Ureter (tissue), 1 donor: ENCODE measurements around the gene SFXN3. TPM values are rescaled to one million over a fixed set of nuclear protein-coding genes. Genes with fewer than 3 reads are reported as not detected.

Experiments used
- DNase-seq: peaks from one replicate; pipeline ENCODE4 v3.0.0-alpha.2; 2020; ENCODE audit warnings: low spot score
- total RNA-seq: library from RNA; stranded (reverse); gene quantifications from one replicate; pipeline ENCODE4 v1.2.4, GENCODE V29; 2023
- donor health status: DM: yes; HTN: yes; CAD: no.

The SFXN3 gene
- total RNA-seq, 1 donor from 2014 or later = 36.8 TPM

DNA sequence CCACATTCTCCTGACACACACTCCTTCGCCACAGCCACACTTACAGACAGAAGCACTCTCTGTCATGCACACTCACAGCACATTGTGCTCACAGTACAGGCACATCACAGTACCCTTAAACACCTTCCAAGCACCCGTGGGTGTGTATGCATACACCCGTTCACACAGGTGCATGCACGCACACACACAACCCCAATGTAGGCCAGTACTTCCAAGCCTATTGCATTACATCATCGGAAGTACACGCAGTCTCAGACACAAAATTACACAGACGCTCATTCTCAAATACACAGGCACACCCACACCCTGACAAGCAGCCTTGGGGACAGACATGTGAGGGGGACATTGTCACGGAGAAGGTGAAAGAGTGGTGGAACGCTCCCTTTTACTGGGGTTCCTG lies 41.9 kb downstream of the SFXN3 start:
- DNase-seq = no peak

- no peak for DNase-seq
Measured at GRCh38 chr10:101073631-101074030, 42.6 kb downstream of the SFXN3 start.

GRCh38 chr10:101075775-101076174 lies 44.7 kb downstream of the SFXN3 start:
- no peak for DNase-seq

DNA sequence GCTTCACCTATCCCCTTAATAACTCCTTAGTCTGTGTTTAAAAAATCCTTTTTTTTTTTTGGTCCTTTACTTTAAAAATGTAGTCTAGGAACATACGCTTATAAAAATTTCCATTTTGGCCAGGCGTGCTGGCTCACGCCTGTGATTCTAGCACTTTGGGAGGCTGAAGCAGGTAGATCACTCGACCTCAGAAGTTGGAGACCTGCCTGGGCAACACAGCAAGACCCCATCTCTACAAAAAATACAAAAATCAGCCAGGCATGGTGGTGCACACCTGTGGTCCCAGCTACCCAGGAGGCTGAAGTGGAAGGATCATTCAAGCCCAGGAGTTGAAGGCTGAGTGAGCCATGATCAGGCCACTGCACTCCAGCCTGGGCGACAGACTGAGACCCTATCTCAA lies 45.6 kb downstream of the SFXN3 start:
- DNase-seq = no peak

- DNase-seq = no peak
Measured at GRCh38 chr10:101079874-101080273, 48.8 kb downstream of the SFXN3 start.

DNA sequence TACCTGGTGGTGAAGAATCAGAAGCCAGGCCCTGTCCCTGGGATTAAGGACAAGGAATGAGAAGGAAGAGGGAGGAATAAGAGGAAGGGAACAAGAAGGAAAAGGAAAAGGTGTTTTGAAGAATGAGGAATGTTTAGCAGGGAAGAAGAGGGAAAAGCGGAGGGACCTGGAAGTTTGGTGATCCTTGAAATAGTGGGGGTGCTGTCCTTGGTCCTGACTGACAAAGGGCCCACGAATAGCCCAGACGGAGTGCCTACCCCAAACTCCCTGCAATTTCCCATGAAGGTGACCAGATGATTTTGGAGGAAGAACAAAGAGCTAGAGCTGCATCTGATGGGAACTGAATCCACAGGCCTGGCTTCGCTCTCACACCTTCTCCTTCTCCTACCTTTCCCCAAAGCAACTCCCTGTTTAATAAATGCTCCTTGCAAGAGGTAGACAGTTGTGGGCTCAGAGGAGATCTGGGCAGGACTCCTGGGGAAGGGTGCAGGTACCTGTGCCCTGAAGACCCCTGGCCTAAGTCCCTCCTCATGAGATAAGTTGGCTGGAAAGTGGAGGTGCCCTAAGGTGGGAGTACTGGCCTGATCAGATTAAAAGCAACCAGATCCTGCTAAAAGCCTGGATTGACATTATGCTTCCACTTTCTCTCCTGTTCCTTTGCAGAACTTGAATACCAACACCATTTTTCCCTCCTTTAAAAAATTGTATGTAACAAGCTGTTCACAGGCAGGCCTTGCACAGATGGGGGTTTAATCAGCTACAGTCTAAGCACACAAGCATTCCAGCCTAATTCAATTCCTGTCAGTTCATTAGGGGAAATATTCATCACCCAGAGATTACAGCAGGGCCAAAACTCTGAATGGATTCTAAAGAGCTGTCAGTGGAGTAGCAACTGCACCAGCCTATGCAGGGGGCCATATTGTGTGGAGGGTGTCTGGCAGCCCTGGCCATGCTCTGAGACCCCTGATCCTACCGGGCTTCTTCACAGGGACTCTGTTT lies 50.2 kb downstream of the SFXN3 start:
- no peak for DNase-seq

DNA sequence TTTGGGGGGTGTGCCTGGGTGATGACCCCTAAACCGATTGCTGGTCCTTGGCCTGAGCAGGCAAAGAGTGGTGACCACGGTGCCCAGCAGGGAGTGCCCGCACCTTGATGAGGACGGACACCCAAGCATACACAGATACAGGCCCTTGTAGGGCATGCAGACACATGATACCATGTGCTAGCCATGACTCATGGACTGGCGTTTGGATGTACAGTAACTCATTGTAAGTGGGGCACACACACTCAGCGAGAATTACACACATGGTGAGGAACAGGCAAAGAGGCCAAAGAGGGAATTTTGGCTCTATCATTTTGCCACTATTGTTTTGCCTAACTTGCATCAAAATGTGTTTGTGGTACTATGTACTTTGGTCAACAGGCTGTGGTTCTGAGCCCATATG lies 54.8 kb downstream of the SFXN3 start:
- DNase-seq = no peak

DNA sequence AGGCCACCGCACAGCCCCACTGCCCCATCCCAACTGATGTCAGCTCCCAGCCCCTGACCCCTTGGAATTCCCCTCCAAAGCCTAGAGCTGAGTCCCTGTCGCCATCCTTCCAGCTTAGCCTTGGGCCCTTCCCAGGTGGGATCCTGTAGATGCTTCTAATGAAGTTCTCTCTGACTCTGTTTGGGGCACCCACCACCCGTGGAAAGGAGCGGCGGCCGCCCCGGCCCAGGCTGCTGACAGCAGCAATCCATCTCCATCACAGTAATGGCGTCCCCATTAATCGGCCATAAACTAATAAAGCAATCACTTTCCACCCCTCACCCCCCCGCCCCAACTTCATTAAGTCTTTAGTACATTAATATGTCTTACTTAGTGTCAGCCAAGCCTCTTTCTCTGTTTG lies 56.3 kb downstream of the SFXN3 start:
- no peak for DNase-seq

DNA sequence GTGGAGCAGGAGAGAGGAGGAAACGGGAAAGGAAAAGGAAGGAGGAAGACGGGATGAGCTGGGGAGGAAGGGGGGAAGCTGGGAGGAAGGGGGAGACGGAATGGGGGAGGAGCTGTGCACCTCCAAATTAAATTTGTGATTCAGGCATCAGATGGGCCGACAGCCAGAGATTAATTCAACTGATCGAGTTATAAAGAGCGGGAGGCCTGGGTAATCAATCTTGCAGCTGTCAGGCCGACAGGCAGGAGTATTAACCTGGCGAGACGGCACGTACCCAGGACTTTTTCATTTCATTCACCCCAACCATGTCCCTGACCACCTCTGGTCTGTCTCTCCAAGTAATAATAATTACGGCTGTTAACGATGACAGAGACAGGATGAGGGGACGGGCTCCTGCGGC lies 56.9 kb downstream of the SFXN3 start:
- DNase-seq = no peak

- DNase-seq = no peak
Measured at GRCh38 chr10:101089520-101090299, 58.7 kb downstream of the SFXN3 start.

GRCh38 chr10:101090597-101090996 lies 59.6 kb downstream of the SFXN3 start:
- DNase-seq = no peak

Other genes with a start within 250 kb of the SFXN3 start
- gene SLF2, start 118.3 kb upstream of the SFXN3 start, total RNA-seq = 40.0 TPM
- 5.0 TPM for gene SEMA4G, start 61.7 kb upstream of the SFXN3 start, total RNA-seq
- 74.7 TPM for gene MRPL43, start 43.7 kb upstream of the SFXN3 start, total RNA-seq
- 13.7 TPM for gene TWNK, start 43.7 kb upstream of the SFXN3 start, total RNA-seq
- 63.6 TPM for gene LZTS2, start 31.4 kb upstream of the SFXN3 start, total RNA-seq
- gene PDZD7, start 105 bp upstream of the SFXN3 start, total RNA-seq = 0.18 TPM
- 3.4 TPM for gene KAZALD1, start 30.8 kb downstream of the SFXN3 start, total RNA-seq
- gene TLX1, start 100.1 kb downstream of the SFXN3 start, total RNA-seq = not detected
- not detected for gene LBX1, start 198.2 kb downstream of the SFXN3 start, total RNA-seq